Common myeloid progenitor, CD34-positive (primary cell): ENCODE results near the gene SLC6A6.

Experiments
- CTCF ChIA-PET: fragments of 350-600 bp; sonication (Branson Sonifier 250); formaldehyde crosslinking; loops from one replicate; lab custom pipeline; 2021; ENCODE audit warnings: antibody characterized with exemption; lab: Charles Lee
- POLR2A ChIA-PET: fragments of 350-600 bp; sonication (Branson Sonifier 250); formaldehyde crosslinking; loops from one replicate; lab custom pipeline; 2021; ENCODE audit warnings: antibody characterized with exemption; lab: Charles Lee
- DNase-seq, 3 donors: peaks; one replicate each; pipeline versions ENCODE4 v3.0.0 to v3.0.0-alpha.2; 2013
- H3K27ac ChIP-seq, 2 experiments: 1 replicate in 1 of 2; 2 replicates in 1 of 2; pipeline ENCODE4 v1.7.0; 2013; ENCODE audit warnings: inconsistent platforms in 2 of 2, low read length in 2 of 2, mild to moderate bottlenecking in 2 of 2, low read depth in 1 of 2, moderate library complexity in 1 of 2; ENCODE audit not compliant: severe bottlenecking in 2 of 2, insufficient read depth in 1 of 2, poor library complexity in 1 of 2
- H3K27me3 ChIP-seq, 5 experiments: replicated peaks in 2 of 5; 1 replicate in 3 of 5; 2 replicates in 2 of 5; pipeline versions ENCODE4 v1.6.1 to v1.7.0; 2013; ENCODE audit warnings: low read length in 4 of 5, mild to moderate bottlenecking in 2 of 5, moderate library complexity in 2 of 5, inconsistent platforms in 1 of 5; ENCODE audit not compliant: insufficient read depth in 5 of 5, control insufficient read depth in 4 of 5
- H3K36me3 ChIP-seq, 4 experiments: 1 replicate in 2 of 4; 2 replicates in 2 of 4; pipeline versions ENCODE4 v1.6.1 to v1.7.0; 2013; ENCODE audit warnings: low read length in 3 of 4, control low read depth in 1 of 4, mild to moderate bottlenecking in 1 of 4; ENCODE audit not compliant: control insufficient read depth in 4 of 4, insufficient read depth in 4 of 4
- H3K4me1 ChIP-seq, 4 experiments: 1 replicate in 3 of 4; 2 replicates in 1 of 4; pipeline versions ENCODE4 v1.6.1 to v1.7.1; 2013; ENCODE audit warnings: low read length in 3 of 4, mild to moderate bottlenecking in 3 of 4, control low read depth in 1 of 4, inconsistent platforms in 1 of 4, moderate library complexity in 1 of 4; ENCODE audit not compliant: control insufficient read depth in 4 of 4, insufficient read depth in 4 of 4; ENCODE audit errors: control extremely low read depth in 1 of 4
- H3K4me3 ChIP-seq, 7 experiments: 1 replicate in 4 of 7; 2 replicates in 3 of 7; pipeline versions ENCODE4 v1.5.1 to v1.7.0; 2013; ENCODE audit warnings: mild to moderate bottlenecking in 7 of 7, low read length in 6 of 7, moderate library complexity in 6 of 7, inconsistent platforms in 2 of 7, low read depth in 2 of 7, control low read depth in 1 of 7; ENCODE audit not compliant: insufficient read depth in 4 of 7, control insufficient read depth in 1 of 7; ENCODE audit errors: extremely low read depth in 1 of 7
- H3K9me3 ChIP-seq, 5 experiments: 1 replicate in 4 of 5; 2 replicates in 1 of 5; pipeline versions ENCODE4 v1.6.1 to v1.7.1; 2013; ENCODE audit warnings: low read length in 4 of 5, mild to moderate bottlenecking in 2 of 5, inconsistent platforms in 1 of 5, low read depth in 1 of 5, moderate library complexity in 1 of 5; ENCODE audit not compliant: control insufficient read depth in 4 of 5, insufficient read depth in 2 of 5; ENCODE audit errors: control extremely low read depth in 1 of 5
- WGBS: methylation state at CpG from one replicate; pipeline ENCODE4 v1.1.5; 2013; ENCODE audit not compliant: insufficient coverage; 5-methylcytosine and 5-hydroxymethylcytosine counted together

SLC6A6 gene

DNA sequence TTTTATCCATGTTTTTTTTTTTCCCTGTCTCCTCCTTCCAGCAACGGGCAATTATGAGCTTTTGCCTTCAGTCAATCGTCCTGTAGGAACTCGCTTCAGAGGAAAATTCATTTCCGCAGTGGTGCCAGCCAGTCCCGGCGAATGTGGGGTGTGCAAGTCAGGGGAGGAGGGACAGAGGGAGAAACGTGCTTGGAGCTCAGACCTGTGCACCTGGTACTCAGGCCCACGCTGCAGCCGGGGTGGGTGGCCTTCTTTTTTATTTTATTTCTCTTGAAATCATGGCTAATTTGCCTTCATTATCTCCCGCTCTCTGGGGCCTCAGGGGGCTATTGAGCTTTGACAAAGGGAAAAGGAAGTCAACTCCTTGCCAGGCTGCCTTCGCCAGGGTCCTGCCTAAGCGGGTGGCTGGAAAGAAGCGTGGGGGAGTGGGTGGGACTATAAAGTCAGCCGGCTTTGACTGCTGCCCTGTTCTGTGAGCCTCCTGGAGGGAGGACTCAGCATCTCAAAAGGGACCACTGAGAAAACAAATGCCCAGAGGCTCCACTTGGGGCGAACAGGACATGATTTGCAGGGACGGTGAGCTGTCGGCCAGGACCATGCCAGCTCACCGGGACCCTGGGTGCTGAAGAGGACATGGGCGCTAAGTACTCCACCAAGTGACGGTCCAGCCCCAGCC lies 132.2 kb downstream of the SLC6A6 start:
- DNase-seq, result no peak
- Histone ChIP-seq H3K27me3 (peaks cover 0 to 23% (median 6%) of the 10 kb centered on the region in 5 experiments), H3K4me3 (no peak overlapping the region), H3K9me3 (peaks cover 0 to 4% (median 2%) of the 10 kb centered on the region in 5 experiments), H3K36me3 (no peaks in the 10 kb centered on the region), H3K4me1 (no peaks in the 10 kb centered on the region), H3K27ac (no peak overlapping the region)
- 58% methylated on average over 10 of the region's 20 CpGs for WGBS
- ChIA-PET POLR2A (no interaction called here), CTCF (interaction anchor here (0.9 to 1.3 kb wide), 3 partner anchors 9 to 27 kb away, joined by 3 to 5 read pairs (median 3); no protein-coding TSS in a partner anchor)

DNA sequence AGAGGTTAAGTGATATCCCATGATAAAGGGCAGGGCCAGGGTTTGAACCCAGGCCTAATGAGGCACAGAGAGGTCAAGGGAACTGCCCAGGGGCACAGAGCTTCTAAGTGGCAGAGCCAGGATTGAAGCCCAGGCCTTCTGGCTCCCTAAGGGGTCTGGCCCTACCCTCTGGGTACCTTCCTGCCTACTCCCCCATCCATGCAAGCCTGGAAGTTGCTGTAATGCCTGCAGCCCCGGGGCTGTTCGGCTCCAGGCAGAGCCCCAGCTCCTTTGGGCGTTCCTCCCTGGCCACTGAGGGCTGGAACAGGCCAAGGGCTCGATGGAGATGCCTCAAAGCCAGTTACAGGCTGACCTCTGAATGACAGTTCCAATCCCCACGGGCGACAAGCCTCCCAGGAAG lies 133.2 kb downstream of the SLC6A6 start:
- ChIA-PET CTCF (interaction anchor here (1.7 kb wide), 1 partner anchor 30 kb away, joined by 5 read pairs; no protein-coding TSS in a partner anchor), POLR2A (no interaction called here)
- 88% methylated on average over 6 of the region's 6 CpGs for WGBS
- no peak for DNase-seq
- Histone ChIP-seq H3K4me1 (no peaks in the 10 kb centered on the region), H3K4me3 (no peak overlapping the region), H3K9me3 (no peaks in the 10 kb centered on the region), H3K27me3 (peaks cover 0 to 19% (median 6%) of the 10 kb centered on the region in 5 experiments), H3K36me3 (no peaks in the 10 kb centered on the region), H3K27ac (no peak overlapping the region)

DNA sequence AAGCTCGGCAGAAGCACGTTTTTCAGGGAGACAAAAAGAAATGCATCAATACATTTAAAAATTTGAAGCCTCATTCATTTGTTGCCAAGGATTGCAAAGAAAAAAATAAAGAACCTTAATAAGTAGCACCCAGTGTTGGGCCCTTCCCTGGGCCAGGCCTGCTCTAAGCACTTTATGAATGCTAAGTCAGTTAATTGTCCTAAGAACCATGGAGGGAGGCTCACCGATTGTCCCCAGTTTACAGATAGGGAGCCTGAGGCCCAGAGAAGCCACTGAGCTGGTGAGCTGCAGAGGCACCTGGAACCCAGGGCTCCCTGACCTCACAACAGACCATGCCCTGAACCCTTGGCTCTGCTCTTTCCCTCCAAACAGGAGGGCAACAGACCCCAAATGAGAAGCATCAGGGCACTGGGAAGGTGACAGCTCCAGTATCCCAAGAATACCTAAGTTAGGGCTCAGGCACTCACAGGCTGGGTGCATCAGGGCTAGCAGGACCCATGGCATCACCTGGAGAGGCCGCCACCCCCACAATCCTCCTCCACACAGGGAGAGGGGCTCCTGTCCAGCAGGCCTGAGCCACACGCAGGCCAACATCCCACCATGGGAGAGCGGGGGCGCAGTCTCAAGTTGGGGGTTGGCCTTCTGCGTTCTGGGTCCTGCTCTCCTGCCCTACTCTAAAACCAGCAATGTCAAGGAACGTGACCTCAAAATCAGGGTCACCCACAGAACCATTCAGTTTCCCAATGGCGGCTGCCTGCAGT lies 133.8 kb downstream of the SLC6A6 start:
- H3K36me3 ChIP-seq, result no peaks in the 10 kb centered on the region
- no peaks in the 10 kb centered on the region for H3K4me1 ChIP-seq
- 98% methylated on average over 8 of the region's 10 CpGs for WGBS
- H3K4me3 ChIP-seq, result no peak overlapping the region
- no peak for DNase-seq
- H3K27ac ChIP-seq, result no peak overlapping the region
- CTCF ChIA-PET, result interaction anchor here (0.7 to 1.7 kb wide), 4 partner anchors 13 to 31 kb away, joined by 3 to 5 read pairs (median 3); no protein-coding TSS in a partner anchor
- POLR2A ChIA-PET, result interaction anchor here (0.8 kb wide), 1 partner anchor 10 kb away, joined by 3 read pairs; no protein-coding TSS in a partner anchor
- H3K27me3 ChIP-seq, result peaks cover 0 to 17% (median 6%) of the 10 kb centered on the region in 5 experiments
- no peaks in the 10 kb centered on the region for H3K9me3 ChIP-seq

DNA sequence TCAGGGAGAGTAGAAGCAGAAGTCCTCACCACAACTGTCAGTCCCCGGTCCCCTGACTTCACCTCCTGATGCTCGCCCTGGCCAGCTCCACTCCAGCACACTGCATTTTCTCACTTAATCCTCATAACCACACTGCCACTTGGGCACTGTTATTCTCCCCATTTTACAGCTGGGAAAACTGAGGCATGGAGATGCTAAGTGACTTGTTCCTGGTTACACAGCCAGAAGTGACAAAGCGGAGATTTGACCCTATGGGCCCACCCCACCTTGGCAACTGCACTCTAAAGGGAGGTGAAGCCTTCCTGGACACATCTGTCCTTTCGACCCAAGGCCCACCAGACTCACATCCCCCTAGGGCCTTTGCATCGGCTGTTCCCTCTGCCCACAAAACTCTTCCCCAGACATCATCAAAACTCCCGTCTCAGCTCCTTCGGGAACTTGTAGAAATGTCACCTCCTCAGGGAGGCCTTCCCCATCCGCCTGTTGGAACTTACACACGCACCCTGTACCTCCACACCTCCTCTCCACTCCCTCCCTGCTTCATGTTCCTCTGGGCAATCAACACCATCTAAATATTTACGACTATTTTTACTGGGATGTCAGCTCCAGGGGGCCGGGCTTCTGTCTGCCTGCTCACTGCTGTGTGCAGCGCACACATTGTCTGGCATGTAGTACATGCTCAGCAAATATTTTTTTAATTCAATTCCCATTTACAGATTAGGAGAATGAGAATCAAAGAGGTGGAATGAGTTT lies 134.6 kb downstream of the SLC6A6 start:
- Histone ChIP-seq H3K4me1 (no peaks in the 10 kb centered on the region), H3K27me3 (peaks cover 0 to 15% (median 4%) of the 10 kb centered on the region in 5 experiments), H3K4me3 (no peak overlapping the region), H3K27ac (no peak overlapping the region), H3K9me3 (no peaks in the 10 kb centered on the region), H3K36me3 (no peaks in the 10 kb centered on the region)
- POLR2A ChIA-PET, result interaction anchor here (0.8 kb wide), 1 partner anchor 9 kb away, joined by 3 read pairs; no protein-coding TSS in a partner anchor
- DNase-seq, result peak in 1 of 3 donors; percentile 11
- CTCF ChIA-PET, result interaction anchor here (0.6 to 1.7 kb wide), 5 partner anchors 13 to 309 kb away, joined by 3 to 5 read pairs (median 3); no protein-coding TSS in a partner anchor
- WGBS, result 95% methylated on average over 12 of the region's 12 CpGs

DNA sequence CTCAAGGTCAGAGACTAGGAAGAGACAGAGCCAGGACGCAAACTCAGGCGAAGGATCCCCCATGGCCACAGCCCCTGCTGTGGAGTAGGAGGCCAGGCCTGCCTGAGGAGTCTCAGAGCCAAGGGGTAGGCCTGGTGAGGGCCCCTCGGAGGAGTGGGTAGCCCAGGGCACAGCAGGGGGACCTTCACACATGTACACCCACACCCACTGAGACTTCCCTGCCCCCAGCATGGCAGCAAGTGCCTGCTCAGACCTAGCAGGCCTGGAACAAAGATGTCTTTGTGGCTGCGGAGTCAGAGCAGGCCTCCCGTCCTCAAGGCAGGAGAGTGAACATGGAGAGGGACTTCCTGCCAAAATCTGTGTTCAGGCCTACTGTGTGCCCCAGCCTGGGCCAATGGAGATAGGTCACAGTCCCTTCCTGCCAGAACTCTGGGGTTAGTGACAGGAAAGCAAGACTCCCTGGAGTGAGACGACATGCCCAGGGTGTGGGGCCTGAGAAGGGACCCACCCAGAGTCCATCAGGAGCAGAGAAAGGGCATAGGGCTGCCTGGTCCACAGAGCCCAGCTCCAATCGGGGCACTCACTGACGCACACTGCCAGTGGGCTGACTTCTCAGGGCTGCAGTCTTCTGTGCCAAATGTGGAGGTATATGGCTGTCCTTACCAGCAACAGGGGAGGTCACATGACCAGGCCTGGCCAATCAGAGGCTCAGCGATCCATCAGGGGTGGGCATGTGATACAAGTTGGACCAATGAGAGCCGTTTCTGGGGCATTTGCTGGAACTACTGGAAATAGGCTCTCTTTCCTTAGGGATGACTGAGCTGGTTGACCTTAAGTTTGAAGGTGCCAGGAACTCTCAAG lies 135.4 kb downstream of the SLC6A6 start:
- ChIA-PET CTCF (interaction anchor here (0.6 to 1.5 kb wide), 5 partner anchors 10 to 310 kb away, joined by 3 to 5 read pairs (median 3); no protein-coding TSS in a partner anchor), POLR2A (interaction anchor here (0.6 kb wide), 1 partner anchor 225 kb away, joined by 3 read pairs; no protein-coding TSS in a partner anchor)
- WGBS, result 97% methylated on average over 9 of the region's 10 CpGs
- Histone ChIP-seq H3K4me1 (no peaks in the 10 kb centered on the region), H3K27ac (no peak overlapping the region), H3K9me3 (no peaks in the 10 kb centered on the region), H3K27me3 (peaks cover 0 to 15% (median 3%) of the 10 kb centered on the region in 5 experiments), H3K4me3 (no peak overlapping the region), H3K36me3 (no peaks in the 10 kb centered on the region)
- peak; percentile 14 to 28 (median 23) for DNase-seq
